HG02943 (cell line): ENCODE results near the gene FAM228A.
A peak's percentile ranks its signal among the peaks of the same experiment; 100 is the strongest.
"Not testable (repeated sequence)": the region's sequence is repeated elsewhere in the genome, so short reads cannot be mapped to it uniquely, and the experiment has no call there.

Experiments used
- ATAC-seq: cut with Tn5 transposase; IDR thresholded peaks from one replicate; pipeline ENCODE4 v1.9.1; 2021; ENCODE audit warnings: mild to moderate bottlenecking, low read depth, moderate library complexity; ENCODE audit not compliant: unreplicated experiment

Gene FAM228A

DNA sequence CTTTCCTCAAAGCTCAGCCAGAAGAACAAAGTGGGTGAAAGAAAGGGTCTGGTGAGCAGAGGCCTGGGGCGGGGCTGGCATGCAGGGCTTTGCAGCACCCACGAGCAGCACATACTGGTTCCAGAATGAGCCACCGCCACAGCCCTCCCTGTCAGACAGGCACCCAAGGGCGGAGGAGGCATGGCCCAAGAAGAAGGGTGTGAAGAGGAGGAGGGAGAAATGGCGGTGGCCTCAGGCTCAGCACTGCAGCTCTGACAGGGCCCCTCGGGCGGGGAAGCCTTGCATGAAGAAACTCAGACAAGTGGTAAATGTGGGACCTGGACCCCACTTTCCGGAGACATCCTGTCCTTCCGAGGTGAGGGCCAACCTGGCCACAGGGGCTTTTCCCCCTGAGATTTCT, 15.7 kb downstream of the FAM228A start:
- no peak for ATAC-seq

DNA sequence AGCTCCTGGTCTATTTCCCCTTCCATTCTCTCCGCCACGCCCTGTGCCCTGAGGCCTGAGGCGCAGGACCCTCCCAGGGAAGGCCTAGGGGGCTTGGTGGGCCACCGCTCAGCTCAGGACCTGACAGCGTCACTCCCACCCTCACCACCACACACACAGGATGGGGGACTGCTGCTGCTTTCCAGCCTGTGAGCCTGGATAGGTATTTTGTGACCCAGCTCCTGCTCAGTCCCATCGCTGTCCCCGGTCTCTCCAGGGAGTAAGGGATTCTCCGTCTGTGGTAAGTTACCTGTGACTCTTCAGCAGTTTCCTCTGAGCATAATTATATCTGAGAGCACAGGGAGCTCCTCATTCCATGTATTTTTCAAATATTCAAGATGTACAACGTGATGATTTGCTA, 16.3 kb downstream of the FAM228A start:
- ATAC-seq = no peak

DNA sequence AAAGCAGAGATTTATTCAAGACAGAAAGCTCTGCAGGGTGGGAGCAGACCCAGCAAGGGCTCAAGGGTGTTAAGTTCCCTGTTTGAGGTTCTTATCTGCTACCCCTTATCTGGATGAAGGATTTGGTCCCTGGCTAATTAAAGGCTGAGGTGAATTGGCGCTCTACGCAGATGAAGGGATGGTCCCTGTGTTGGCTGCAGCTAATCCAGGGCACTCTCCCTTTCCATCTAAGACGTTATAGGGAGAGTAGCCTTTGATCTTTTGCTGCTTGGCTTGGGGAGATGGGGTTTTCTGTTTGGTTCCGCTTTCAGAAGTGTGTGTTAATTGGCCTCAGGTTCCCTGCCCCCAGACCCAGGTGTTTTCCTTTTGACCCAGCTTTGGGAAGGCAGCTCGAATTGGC, 17.0 kb downstream of the FAM228A start:
- no peak for ATAC-seq

DNA sequence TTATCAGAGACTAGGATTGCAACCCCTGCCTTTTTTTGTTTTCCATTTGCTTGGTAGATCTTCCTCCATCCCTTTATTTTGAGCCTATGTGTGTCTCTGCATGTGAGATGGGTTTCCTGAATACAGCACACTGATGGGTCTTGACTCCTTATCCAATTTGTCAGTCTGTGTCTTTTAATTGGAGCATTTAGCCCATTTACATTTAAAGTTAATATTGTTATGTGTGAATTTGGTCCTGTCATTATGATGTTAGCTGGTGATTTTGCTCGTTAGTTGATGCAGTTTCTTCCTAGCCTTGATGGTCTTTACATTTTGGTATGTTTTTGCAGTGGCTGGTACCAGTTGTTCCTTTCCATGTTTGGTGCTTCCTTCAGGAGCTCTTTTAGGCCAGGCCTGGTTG, 22.4 kb downstream of the FAM228A start:
- ATAC-seq = not testable (repeated sequence)

DNA sequence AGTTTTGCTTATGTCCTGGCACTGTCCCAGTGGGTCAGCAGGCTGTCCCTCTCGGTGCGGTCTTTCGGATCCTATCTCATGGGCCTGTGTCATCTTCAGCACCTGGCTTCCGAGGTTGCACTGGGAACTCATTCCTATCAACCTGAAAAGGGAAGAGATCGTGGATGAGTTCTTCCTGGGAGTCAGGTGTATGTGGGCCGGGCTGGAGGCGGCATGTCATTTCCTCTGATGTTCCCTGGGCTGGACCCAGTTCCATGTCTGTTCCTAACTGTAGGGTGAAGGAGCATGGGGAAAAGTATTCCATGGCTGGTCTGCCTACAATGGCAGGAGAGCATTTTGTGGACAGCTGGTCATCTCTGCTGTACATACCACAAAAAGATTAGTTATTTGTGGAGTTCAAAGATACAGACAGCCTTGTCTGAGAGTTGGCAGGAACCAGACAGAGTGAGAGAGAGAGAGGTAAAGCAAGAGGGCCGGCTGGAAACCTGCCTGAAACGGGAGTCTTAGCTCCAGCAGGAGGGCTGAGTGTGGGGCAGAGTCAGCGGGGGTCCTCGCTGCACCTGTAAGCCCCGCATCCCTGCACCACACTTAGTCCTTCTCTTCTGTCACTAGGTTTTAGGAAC, 25.2 kb downstream of the FAM228A start:
- no peak for ATAC-seq

DNA sequence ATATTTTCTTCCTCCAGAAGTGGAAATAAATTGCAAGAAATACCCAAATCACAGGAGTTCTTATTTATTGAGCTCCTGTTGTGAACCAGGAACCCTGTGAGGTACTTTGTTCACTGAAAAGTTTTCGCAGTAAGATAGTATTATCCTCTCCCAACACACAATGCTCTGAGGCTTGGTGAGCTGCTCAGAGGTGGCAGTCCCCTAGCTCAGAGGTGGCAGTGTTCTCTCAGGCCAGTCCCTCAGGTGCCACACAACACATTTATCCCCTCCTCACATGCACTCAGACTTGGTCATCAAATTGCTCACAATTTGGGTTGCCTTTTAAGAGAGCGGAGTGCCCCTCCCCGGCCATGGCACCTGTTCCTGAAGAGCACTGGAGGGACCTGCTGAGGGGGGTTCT, 25.9 kb downstream of the FAM228A start:
- ATAC-seq = no peak

DNA sequence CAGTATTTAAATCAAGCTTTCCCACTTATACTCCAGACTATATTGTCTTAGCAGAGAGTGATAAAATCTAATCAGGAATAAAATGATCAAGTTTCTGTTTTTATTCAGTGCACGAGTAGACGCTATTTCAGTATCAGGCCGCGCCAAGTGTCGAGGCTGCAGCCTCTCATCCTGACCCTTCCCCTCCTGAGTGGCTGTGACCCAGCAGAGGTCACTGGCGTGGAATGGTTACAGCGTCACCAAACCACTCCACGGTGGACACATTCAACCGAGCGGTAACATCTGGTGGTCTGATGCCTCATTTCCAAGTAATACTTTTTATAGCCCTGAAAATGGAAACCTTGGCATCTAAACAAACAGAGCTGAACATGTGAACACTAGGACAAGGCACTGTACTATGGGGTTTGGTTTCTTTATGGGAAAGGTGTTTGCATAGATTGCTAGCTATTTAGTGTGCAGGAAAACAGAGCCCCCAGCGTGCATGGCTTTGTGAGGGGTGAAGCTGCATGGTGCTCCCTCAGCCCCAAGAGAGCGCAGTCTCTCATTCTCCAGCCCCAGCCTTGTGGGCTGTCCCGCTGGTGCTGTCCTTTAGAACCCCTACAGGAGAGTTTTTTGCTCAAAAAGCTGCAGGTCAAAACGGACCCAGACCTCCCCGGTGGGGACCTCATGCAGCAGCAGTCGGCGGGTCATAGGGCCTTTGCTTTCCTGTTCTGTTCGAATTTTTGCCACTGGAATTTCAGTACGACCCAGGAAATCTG, 28.4 kb downstream of the FAM228A start:
- no peak for ATAC-seq

DNA sequence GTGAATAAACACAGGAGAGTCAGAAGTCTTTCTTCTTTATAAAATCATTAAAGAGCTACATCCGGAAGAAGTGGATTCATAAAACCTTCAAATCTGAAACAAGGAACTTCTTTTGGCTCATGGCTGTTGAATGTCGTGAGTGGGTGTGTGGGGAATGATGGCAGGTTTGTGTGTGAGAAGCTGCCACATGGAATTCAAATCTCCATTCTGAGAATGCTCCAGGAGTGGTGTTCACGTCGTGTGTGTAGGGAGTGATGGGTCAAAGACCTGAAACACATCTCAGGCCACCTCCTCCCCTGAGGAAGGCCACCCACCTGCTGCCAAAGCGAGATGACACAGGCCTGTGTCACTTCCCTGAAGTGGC, 28.9 kb downstream of the FAM228A start:
- no peak for ATAC-seq

DNA sequence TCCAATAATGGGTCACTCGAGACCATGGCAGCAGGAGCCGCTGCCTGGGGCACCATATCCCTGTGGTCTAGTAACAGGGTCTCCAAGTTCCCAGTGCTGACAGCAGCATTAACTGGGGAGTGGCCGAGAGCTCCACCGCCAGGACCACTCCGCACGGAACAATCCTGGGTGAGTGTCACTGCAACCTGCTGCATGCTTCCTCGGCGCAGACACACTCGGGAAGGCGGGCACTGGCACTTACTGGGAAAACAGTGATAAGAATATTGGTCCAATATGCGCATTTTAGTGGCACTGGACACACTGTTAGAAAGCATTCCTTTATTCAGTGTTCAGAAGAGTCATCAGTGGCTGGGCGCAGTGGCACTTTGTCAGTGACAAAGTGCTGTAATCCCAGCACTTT, 29.7 kb downstream of the FAM228A start:
- ATAC-seq = no peak

DNA sequence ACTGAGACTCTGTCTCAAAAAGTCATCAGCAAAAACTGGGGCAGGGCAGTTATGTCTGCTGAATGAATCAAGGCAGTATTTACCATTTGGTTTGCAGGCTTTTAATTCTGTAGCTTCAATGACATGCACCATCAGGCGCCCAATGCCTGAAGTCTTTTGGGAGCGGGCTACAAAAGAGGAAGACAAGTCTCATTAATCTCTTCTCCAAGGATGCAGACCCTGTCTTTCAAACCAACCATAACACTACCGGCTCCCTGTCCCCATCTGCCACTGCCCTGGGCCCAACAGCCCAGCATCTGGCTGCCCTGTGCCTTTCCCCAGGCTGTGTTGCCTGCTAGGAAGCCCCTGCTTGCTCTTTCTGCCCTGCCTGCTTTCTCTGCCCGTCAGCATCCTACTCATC, 30.3 kb downstream of the FAM228A start:
- no peak for ATAC-seq

DNA sequence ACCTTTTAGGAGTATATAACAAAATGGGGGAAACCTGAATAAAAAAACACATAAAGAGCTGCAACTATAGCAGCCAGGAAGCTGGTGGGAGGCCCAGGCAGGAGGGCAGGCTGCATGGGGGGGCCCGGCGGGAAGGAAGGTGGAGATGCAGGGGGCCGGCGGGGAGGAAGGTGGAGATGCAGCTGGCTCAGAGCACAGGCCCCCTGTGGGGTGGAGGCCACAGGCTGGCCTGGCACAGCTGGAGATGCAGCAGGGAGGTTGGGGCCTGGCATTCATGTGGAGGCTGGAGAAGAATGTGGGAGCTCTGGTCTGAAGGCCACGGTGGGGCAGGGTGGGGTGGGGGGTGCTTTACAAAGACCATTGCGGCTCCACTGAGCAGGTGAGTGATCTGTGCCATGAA, 31.4 kb downstream of the FAM228A start:
- ATAC-seq = no peak

DNA sequence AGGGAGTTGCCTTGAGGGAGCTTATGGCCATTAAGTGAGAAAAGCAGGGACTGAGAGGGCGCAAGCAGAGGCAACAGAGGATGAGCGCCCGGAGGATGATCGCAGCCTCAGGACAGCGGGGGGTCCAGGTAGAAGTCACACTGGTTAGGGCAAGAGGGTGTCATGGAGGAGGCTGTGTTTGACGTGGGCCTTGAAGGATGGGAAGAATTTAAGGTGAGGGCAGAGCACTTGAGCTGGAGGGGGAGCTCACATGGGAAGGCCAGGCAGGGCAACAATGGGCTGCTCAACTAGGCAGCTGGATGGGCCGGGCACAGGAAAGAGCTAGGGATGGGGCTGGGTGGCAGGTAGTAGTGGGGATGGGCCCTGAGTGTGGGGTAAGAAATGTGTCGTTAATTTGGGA, 31.9 kb downstream of the FAM228A start:
- ATAC-seq = no peak

DNA sequence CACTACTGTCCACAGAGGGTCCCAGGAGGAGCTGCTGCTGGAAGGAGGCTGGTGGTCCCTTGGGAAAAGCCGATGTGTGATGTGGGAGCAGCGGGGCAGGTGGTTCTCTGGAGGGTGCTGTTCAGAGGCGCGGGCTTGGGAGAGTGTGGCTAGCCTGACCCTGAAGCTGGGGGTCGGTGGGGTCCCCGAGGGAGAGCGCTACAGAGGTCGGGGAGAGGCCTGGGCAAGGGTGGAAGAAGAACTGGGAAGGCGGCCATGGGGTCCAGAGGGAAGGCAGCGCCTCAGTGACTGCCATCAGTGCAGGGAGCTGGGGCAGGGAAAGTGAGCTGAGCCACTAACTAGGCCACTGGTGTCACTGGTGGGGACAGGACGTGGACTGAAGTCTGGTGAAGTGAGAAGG, 32.5 kb downstream of the FAM228A start:
- no peak for ATAC-seq

DNA sequence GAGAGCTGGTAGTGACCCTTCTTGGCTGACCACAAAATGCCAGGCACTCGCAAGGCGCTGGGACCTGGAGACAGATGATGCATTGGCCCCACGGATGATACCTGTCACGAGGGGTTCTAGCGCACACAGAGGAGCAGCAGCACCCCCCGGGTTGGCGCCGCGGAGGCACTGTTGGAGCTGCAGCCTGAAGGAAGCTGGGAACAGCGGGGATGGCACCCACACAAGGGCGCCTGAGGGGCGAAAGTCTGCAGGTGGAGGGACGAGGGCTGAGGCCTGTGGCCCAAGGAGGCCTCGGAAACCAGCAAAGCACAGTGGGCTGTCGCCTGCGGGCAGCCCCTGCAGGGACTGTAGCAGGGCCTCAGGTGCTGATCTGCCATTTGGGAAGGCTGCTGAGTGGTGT, 33.6 kb downstream of the FAM228A start:
- no peak for ATAC-seq

DNA sequence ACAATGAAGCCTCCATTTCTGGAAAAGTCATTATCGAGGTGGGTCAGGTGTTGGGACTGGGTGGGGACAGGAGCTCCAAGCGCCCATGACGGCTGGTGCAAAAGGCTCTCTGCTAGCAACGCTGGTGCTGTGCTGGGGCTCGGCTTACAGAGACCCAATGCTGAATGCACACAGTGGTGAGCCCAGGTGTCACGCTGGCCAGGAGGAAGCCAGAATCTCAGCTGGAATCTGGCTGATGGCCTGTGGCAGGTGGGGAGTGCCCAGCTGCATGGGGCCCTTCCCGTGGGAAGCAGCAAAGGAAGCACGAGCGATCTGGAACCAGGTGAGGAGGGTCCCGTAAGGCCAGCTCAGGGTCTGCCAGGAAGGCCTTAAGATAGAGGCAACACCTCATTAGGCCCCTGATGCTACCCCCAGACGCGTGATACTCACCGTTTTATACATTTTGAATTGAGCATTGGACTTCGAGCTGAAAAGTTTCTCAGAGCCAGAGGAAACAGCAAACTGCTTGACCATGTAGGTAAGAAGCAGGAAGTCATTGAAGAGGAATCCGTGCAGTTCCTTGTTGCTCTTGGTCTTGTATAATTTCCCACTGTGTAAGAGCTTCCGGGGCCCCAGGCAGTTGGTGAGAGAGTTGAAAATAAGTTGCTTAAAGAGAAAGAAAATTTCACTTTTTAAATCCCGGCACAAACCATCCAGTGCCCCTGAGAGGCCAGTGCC, 34.7 kb downstream of the FAM228A start:
- ATAC-seq = no peak

DNA sequence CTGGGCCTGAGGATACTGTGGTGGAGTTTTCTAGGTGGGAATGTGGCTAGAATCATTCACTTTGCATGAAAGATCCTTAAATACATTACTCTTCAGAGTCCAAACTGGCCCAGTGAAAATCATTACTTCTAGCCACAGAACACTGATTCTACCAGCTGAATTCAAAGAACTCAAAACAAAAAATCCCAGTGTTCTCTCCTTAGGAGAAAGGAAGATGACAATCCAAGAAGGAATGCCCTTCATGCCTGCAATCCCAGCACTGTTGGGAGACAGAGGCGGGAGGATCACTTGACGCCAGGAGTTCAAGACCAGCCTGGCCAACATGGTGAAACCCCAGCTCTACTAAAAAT, 35.2 kb downstream of the FAM228A start:
- ATAC-seq = no peak

DNA sequence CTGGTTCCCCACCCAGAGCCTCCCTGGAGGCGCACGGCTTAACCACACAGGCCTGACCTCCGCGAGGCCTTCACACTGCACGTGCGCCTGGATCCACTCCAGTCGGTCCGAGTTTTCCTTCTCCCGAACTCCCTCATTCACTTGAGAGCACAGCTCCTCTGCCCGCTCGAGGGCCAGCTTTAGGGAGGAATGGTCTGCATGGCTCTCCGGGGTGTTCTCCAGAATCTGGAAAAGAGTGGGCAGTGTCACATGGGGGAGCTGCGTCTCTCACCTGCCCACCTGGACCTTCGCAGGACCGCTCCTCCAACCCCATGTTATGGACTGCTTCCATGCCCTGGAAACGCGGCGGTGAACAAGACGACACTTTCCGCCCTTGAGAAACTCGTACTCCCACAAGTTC, 35.9 kb downstream of the FAM228A start:
- no peak for ATAC-seq

DNA sequence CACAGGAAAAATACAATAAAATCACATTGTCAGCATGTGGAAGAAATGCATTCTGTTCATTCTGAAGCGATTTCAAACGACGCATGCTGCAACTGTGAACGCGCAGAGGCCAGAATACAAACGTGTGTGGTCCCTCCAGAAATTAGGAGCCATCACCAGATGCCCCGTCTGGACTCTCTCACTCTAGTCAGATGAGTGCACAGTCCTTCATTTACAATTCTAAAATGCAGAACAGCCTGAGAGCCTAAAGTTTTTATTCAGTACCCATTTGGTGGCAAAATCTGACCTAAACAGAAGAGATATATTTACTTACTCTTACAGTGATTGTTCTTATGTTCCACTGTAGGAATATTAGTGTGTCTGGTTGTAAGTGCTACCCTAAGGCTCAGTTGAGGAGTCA, 36.6 kb downstream of the FAM228A start:
- no peak for ATAC-seq

DNA sequence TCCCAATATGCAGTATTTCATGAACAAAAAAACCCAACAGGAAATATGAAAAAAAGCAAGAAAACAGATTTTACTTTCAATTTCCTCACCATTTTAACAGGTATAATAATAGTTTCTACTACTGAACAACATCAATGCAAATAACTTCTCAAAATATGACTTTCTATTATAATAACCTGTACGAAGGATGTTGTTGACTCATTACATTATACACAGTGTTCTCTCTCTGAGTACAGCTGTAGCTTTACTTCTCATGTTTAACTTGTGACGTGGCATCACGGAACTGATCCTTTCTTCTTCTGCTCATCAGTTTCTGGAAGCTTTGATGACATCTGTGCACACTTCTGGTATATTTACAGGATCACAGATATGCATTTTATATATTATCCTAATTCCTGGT, 40.0 kb downstream of the FAM228A start:
- peak; percentile 64 for ATAC-seq

DNA sequence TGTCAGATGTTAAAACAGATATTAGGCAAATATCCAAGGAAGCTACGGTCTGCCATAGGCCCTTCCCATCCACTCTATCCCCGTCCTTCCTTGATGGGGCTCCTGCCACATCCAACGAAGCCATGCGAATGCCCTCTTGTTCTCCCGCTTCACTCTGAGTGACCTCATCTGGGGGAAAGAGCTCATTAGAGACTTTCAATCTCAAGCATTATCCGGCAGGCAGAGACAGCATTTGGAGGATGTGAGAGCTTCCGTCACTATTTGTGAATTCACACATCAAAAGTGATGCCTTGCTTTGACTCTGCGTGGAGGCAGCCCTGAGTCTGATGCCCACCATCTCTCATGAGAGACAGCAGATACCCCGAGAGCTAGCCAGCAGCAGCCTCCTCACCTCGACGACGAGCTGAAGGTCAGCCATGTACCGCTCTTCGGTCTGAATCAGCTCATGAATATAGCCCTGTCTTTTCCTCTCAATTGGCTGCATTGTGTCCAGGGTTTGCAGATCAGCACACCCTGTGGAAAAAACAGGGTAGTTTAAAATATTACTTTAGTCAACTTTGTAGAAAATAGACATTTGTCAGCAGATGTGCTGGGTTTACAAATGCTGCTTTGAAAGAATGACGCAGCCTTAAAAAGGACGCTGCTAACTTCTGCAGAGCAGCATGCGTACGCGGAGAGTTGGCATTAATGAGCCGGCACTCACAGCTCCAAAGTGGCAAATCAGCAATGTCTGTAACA, 45.9 kb downstream of the FAM228A start:
- ATAC-seq = no peak

DNA sequence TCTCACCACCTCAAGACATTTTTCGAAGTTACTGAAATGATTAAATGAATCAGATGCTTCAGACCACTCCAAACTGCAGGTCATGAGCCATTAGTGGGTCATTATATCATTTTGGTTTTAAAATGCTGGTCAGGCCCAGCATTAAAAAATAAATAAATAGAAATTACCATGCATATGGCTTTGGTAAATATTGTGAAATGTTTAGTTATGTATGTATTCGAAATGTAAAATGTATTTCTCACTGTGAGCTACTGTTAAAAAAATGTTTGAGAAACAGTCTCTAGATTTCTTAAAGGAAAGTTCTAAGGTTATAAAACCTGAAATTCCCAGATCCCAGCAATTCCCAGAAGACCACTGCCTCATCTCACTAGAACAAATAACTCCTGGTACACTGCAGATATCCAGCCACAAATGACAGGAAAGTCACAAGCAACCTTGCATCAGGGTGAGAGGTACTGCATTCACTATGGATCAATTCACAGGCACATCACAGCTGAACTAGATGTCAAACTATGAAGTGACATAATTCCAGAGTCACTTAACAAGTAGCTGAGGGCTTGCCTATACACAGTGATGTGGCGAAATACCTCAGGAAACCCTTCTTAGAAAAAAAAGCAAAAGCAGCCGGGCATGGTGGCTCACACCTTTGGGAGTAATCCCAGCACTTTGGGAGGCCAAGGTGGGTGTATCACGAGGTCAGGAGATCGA, 46.6 kb downstream of the FAM228A start:
- no peak for ATAC-seq
